ENCODE measurements around the gene USP20.

Gene USP20

GRCh38 chr9:129929496-129930125 lies 94.4 kb downstream of the USP20 start:
- no peak for DNase-seq

DNA sequence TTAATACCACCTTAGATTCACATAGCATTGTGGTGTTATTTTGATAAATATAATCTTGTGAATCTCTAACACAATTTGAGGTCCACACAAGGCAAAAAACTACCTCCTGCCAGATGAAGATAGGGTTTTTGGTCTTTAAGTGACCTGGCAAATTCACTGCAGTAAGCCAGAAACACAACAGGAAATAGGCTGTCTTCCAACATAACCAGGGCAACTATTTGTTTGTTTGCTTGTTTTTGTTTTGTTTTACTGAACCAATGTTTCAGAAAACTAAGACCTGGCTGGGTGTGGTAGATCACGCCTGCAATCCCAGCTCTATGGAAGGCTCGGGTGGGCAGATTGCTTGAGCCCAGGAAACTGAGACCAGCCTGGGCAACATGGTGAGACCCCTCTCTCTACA lies 95.5 kb downstream of the USP20 start:
- no peak for DNase-seq

Measured in activated CD4-positive, alpha-beta T cell treated with anti-CD3 and anti-CD28 coated beads, Interleukin-10, Interleukin-2, amounts not matched to agents 100 ng/mL and 50 ng/mL, durations not matched to agents 16 hours and 8 hours (primary cell).